ENCODE data around the gene HSD17B1. TPM values are rescaled to one million over a fixed set of nuclear protein-coding genes. Genes with fewer than 3 reads are reported as not detected.

HSD17B1 gene
- total RNA-seq, 1 experiment from 2014 or later: 1.5 TPM

DNA sequence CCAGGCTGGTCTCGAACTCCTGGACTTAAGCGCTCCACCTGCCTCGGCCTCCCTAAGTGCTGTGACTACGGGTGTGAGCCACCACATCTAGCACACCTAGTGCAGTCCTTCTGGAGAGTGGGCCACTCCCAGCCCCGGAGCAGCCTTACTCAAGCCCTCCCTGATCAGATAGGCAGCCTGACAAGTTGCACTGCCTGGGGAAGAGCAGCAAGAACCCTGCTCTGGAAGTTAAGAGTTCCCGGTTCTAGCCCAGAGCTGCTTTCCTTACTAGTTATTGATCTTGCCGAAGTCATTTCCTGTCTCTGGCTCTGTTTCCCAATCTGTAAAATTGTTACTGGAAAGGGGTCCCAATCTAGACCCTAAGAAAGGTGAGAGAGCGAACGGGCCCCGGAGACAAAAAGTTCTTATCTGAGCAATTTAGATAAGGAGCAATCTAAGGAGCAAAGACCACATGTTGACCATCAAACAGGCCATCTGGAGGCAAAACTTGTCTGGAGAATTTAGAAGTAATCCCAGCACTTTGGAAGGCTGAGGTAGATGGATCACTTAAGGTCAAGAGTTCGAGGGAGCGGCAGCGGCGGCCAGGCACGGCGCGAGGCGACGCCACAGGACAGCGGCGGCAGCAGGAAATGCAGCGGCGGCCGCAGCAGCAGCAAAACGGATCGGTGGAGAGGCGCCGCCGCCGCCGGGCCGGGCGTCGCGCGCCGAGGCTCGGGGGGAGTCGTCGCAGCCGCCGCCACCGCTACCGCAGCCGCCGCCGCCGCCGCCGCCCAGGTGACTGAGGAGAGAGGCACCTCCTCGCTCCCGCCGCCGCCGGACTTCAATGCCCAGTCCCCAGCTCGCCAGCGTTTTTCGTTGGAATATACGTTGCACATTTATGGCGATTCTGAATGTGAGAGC, 21.0 kb upstream of the HSD17B1 start:
- Histone ChIP-seq H4K8ac (replicated peaks; ENCODE audit: insufficient read length, low read depth, low read length) (no peak overlapping the region), H2AK5ac (ENCODE audit: insufficient read length, low read length) (no peak overlapping the region), H2BK12ac (ENCODE audit: insufficient read length, low read depth, low read length) (no peak overlapping the region), H4K20me1 (ENCODE audit: control insufficient read depth, insufficient read depth, insufficient read length) (no peaks in the 10 kb centered on the region), H3T11ph (ENCODE audit: low read length) (no peak overlapping the region), H3K14ac (ENCODE audit: insufficient read depth, low read length) (no peak overlapping the region; the same call in 1 of the 2 replicates), H3K23me2 (ENCODE audit: insufficient read length, low read depth, low read length, poor library complexity, severe bottlenecking) (peaks cover 5% of the 10 kb centered on the region), H3K56ac (ENCODE audit: insufficient read length, low read depth, low read length) (no peak overlapping the region), H3K9me3 (ENCODE audit: control insufficient read depth, low read depth, low read length) (no peaks in the 10 kb centered on the region), H2AFZ (ENCODE audit: low read length) (no peak overlapping the region), H3K27ac (ENCODE audit: insufficient read length, low read depth, low read length) (no peak overlapping the region), H3K27me3 (ENCODE audit: insufficient read depth, low read length) (no peaks in the 10 kb centered on the region), H2BK5ac (ENCODE audit: insufficient read length, low read length) (no peak overlapping the region), H2BK15ac (ENCODE audit: low read depth, low read length) (no peak overlapping the region), H4K91ac (ENCODE audit: insufficient read length, low read depth, low read length) (no peak overlapping the region), H3K4me2 (ENCODE audit: insufficient read depth, insufficient read length, low read length) (peak overlapping the region; percentile 70), H3K79me2 (ENCODE audit: insufficient read depth, low read length) (no peaks in the 10 kb centered on the region), H3K4me1 (ENCODE audit: insufficient read depth, low read length) (no peaks in the 10 kb centered on the region), H3K23ac (ENCODE audit: insufficient read length, low read depth, low read length) (no peak overlapping the region), H3K79me1 (ENCODE audit: insufficient read depth, low read depth, low read length, poor library complexity, severe bottlenecking) (no peaks in the 10 kb centered on the region), H3K18ac (ENCODE audit: insufficient read length, low read depth, low read length) (peak overlapping the region; percentile 29), H2BK120ac (ENCODE audit: low read depth, low read length, poor library complexity, severe bottlenecking) (no peak overlapping the region), H3K9ac (ENCODE audit: extremely low read depth, insufficient read length, low read length) (no peak overlapping the region), H3K4ac (ENCODE audit: low read depth, low read length) (no peak overlapping the region), H4K5ac (ENCODE audit: insufficient read length, low read depth, low read length) (no peak overlapping the region), H2BK20ac (ENCODE audit: low read depth, low read length, poor library complexity, severe bottlenecking) (no peak overlapping the region)
- Mint-ChIP-seq H3K4me1 (peaks cover 8 to 17% of the 10 kb centered on the region in 2 experiments), H3K27me3 (ENCODE audit: low read depth) (peaks cover 48% of the 10 kb centered on the region), H3K27ac (no peak overlapping the region; a peak in 1 of 7 replicates), H3K4me3 (peak overlapping the region; percentile 56 to 77), H3K36me3 (ENCODE audit: insufficient read depth in 1 of 3, low read depth in 3 of 3) (no peaks in the 10 kb centered on the region; a peak in 2 of 7 replicates), H3K9me3 (0 out of 5 replicates have a peak, but pooled peaks cover 0 to 3% of the 10 kb centered on the region in 2 experiments)
- DNase-seq: peak; percentile 77
- TF ChIP-seq, protein P1, sequence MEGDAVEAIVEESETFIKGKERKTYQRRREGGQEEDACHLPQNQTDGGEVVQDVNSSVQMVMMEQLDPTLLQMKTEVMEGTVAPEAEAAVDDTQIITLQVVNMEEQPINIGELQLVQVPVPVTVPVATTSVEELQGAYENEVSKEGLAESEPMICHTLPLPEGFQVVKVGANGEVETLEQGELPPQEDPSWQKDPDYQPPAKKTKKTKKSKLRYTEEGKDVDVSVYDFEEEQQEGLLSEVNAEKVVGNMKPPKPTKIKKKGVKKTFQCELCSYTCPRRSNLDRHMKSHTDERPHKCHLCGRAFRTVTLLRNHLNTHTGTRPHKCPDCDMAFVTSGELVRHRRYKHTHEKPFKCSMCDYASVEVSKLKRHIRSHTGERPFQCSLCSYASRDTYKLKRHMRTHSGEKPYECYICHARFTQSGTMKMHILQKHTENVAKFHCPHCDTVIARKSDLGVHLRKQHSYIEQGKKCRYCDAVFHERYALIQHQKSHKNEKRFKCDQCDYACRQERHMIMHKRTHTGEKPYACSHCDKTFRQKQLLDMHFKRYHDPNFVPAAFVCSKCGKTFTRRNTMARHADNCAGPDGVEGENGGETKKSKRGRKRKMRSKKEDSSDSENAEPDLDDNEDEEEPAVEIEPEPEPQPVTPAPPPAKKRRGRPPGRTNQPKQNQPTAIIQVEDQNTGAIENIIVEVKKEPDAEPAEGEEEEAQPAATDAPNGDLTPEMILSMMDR (conservative IDR thresholded peaks at IDR 0.05): peak; percentile 47
- WGBS (ENCODE audit: extremely low coverage, insufficient read length, low lambda C conversion rate): no CpG with 5 or more reads among the region's 60 CpGs
